Thyroid gland (tissue), 4 donors: ENCODE results near the gene KATNAL2.

Experiments
- CTCF ChIP-seq, 6 experiments: fragments of 200-600 bp in 3 of 6; fragments of 450-650 bp in 3 of 6; sonication (generic) in 3 of 6; IDR thresholded peaks; one replicate each; pipeline ENCODE4 v1.5.1; 2016 to 2019; ENCODE audit warnings: antibody characterized with exemption in 6 of 6, mild to moderate bottlenecking in 2 of 6, inconsistent platforms in 1 of 6, moderate library complexity in 1 of 6
- POLR2A ChIP-seq, 2 donors: fragments of 450-650 bp; IDR thresholded peaks; one replicate each; pipeline ENCODE4 v1.6.1; 2017; ENCODE audit warnings: antibody characterized with exemption in 2 of 2, mild to moderate bottlenecking in 2 of 2, moderate library complexity in 1 of 2

DNA sequence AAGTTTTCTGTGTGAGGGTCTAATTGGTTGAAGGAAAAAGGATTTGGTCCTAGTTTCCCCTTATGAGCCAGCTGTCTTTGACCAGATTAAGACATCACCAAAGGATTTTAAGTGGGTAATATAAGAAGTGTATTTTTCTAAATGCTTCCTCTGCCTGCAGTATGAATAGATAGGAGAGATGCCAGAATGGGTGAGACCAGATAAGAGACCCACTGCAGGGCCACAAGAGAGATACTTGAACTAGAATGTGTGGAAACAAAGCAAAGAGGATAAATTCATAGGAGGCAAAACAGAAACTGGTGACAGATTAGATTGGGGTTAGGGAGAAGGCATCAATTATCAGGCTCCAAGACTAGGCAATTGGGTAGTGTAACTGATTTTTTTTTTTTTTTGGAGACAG lies 234.0 kb downstream of the KATNAL2 start:
- TF ChIP-seq POLR2A (IDR thresholded peaks at IDR 0.05), result no peak
- TF ChIP-seq CTCF (IDR thresholded peaks at IDR 0.05), result no peak
